Testis (tissue), 3 donors: ENCODE measurements around the gene P2RX5. TPM values are rescaled to one million over a fixed set of nuclear protein-coding genes. Genes with fewer than 3 reads are reported as not detected.
"Not testable (repeated sequence)": the region's sequence is repeated elsewhere in the genome, so short reads cannot be mapped to it uniquely, and the experiment has no call there.

Experiments used
- DNase-seq: peaks from one replicate; pipeline ENCODE4 v3.0.0-alpha.2; 2019
- H3K27ac ChIP-seq, 2 donors: fragments of 200-600 bp; sonication (generic); one replicate each; pipeline ENCODE4 v1.5.1; 2019
- H3K27me3 ChIP-seq: fragments of 200-600 bp; sonication (generic); one replicate; pipeline ENCODE4 v1.5.1; 2019
- H3K36me3 ChIP-seq: fragments of 200-600 bp; sonication (generic); one replicate; pipeline ENCODE4 v1.5.1; 2017; ENCODE audit warnings: low read depth; ENCODE audit errors: missing control alignments
- H3K4me1 ChIP-seq: fragments of 200-600 bp; sonication (generic); one replicate; pipeline ENCODE4 v1.5.1; 2019
- H3K4me3 ChIP-seq, 2 donors: fragments of 200-600 bp; sonication (generic); one replicate each; pipeline ENCODE4 v1.5.1; 2017 to 2019
- H3K9me3 ChIP-seq: fragments of 200-600 bp; sonication (generic); one replicate; pipeline ENCODE4 v1.5.1; 2017
- POLR2A ChIP-seq: fragments of 450-650 bp; IDR thresholded peaks from one replicate; pipeline ENCODE4 v1.6.1; 2017; ENCODE audit warnings: antibody characterized with exemption, mild to moderate bottlenecking, moderate library complexity
- WGBS, 2 donors: methylation state at CpG; one replicate each; pipeline ENCODE4 v1.1.5; 2018; 5-methylcytosine and 5-hydroxymethylcytosine counted together
- intact Hi-C: fragments of 100-400 bp; cut with DNase I; formaldehyde crosslinking; loops from one replicate; pipeline ENCODE4 v1.15.1; 2023; ENCODE audit warnings: low total_unique reads
- polyA plus RNA-seq: library from polyadenylated mRNA; stranded (reverse); fragments of 350-450 nt; fragmentation: Illumina TruSeq; extraction: RNeasy Lipid Tissue Mini Kit (QIAGEN cat#74804); gene quantifications from one replicate; pipeline ENCODE4 v1.2.3, GENCODE V29; 2014; ENCODE audit warnings: low read depth, low replicate concordance; ENCODE audit not compliant: insufficient read depth
- total RNA-seq, 2 donors: library from RNA; depleted of rRNA; stranded (reverse); fragments of >200 nt; gene quantifications; one replicate each; pipeline ENCODE4 v1.2.3, GENCODE V29; 2016
- TF ChIP-seq, protein P1 (sequence below), 3 experiments: fragments of 450-650 bp in 2 of 3; fragments of 200-600 bp in 1 of 3; sonication (generic) in 1 of 3; IDR thresholded peaks; one replicate each; pipeline ENCODE4 v1.5.1; 2016 to 2019; ENCODE audit warnings: antibody characterized with exemption in 3 of 3, mild to moderate bottlenecking in 2 of 3, moderate library complexity in 1 of 3

P2RX5 gene
- total and polyA plus RNA-seq, 3 donors from 2014 or later: 2.0 to 3.7 (median 3.0) TPM

DNA sequence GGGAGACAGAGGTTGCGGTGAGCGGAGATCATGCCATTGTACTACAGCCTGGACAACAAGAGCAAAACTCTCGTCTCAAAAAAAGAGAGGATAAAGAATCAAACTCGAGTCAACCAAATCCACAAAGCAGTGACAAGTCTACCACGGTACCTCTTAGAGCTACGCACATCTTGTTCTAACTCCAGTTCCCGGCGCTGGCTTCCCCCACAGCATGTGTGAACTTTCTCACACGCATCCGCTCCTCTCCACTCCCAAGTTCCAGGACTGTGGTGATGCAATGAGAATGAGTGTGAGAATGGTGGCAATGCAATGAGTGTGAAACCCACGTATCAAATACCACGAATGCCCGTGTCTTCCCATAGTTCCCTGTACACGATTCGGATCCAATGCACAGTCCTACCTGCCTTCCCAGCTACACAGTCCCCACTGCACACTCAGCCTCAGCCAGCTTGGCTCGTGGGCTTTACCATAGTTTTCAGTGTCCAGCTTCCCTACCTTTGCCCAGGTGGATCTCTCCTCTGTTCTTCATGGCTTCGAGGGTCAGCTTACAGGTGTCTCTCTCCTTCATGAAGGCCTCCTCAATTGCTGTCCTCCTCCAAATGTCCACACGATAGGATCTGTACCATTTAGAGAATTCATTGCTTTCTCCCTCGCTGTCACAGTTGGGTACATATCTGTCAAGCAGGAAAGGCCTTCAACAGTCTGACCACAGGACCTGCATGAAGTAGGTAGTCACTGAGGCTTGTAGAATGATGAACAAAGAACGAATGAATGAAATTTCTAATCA, 9.2 kb upstream of the P2RX5 start:
- no peak for DNase-seq
- intact Hi-C loops: no loop called here
- WGBS, 2 donors: 87 to 89% methylated on average over 18 to 20 of the region's 20 CpGs
- Histone ChIP-seq H3K4me3 (no peak overlapping the region), H3K4me1 (no peaks in the 10 kb centered on the region), H3K27me3 (no peaks in the 10 kb centered on the region), H3K36me3 (no peaks in the 10 kb centered on the region), H3K9me3 (no peaks in the 10 kb centered on the region), H3K27ac (no peak overlapping the region)
- TF ChIP-seq POLR2A: no peak
- TF ChIP-seq, protein P1, sequence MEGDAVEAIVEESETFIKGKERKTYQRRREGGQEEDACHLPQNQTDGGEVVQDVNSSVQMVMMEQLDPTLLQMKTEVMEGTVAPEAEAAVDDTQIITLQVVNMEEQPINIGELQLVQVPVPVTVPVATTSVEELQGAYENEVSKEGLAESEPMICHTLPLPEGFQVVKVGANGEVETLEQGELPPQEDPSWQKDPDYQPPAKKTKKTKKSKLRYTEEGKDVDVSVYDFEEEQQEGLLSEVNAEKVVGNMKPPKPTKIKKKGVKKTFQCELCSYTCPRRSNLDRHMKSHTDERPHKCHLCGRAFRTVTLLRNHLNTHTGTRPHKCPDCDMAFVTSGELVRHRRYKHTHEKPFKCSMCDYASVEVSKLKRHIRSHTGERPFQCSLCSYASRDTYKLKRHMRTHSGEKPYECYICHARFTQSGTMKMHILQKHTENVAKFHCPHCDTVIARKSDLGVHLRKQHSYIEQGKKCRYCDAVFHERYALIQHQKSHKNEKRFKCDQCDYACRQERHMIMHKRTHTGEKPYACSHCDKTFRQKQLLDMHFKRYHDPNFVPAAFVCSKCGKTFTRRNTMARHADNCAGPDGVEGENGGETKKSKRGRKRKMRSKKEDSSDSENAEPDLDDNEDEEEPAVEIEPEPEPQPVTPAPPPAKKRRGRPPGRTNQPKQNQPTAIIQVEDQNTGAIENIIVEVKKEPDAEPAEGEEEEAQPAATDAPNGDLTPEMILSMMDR (IDR thresholded peaks at IDR 0.05): no peak

DNA sequence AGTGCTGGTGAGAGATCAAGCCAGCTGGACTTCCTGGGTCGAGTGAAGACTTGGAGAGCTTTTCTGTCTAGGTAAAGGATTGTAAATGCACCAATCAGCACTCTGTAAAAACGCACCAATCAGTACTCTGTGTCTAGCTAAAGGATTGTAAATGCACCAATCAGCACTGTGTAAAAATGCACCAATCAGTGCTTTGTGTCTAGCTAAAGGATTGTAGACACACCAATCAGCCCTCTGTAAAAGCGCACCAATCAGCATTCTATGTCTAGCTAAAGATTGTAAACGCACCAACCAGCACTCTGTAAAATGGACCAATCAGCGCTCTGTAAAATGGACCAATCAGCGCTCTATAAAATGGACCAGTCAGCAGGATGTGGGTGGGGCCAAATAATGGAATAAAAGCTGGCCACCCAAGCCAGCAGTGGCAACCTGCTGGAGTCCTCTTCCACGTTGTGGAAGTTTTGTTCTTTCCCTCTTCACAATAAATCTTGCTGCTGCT, 6.1 kb upstream of the P2RX5 start:
- H3K36me3 ChIP-seq, H3K4me1 ChIP-seq, H3K27me3 ChIP-seq, intact Hi-C loops, H3K9me3 ChIP-seq, H3K27ac ChIP-seq, H3K4me3 ChIP-seq: not testable (repeated sequence)
- peak; percentile 36 for DNase-seq
- 75 to 92% methylated on average over 7 of the region's 7 CpGs for WGBS, 2 donors

DNA sequence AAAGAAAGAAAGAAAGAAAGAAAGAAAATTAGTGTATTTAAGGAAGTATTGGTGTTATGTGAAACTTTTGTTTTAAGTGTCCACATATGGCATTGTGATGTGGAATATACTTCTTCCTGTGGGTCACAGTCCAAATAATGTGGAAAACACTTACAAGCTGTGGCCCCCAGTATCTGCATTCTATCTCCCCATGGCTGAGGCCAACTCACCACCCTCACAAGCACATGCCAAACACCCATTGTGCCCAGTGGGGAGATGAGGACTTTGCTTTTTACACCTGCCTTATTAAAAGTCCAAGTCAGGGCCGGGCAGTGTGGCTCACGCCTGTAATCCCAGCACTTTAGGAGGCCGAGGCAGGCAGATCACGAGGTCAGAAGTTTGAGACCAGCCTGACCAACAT, 4.0 kb upstream of the P2RX5 start:
- no peak for DNase-seq
- Histone ChIP-seq H3K36me3 (no peaks in the 10 kb centered on the region), H3K9me3 (no peaks in the 10 kb centered on the region), H3K27me3 (no peaks in the 10 kb centered on the region), H3K4me3 (no peak overlapping the region), H3K27ac (no peak overlapping the region), H3K4me1 (peaks cover 8% of the 10 kb centered on the region)
- intact Hi-C loops: no loop called here
- TF ChIP-seq, protein P1 (IDR thresholded peaks at IDR 0.05): no peak
- no peak for TF ChIP-seq POLR2A
- 86 to 99% methylated on average over 4 of the region's 4 CpGs for WGBS, 2 donors

DNA sequence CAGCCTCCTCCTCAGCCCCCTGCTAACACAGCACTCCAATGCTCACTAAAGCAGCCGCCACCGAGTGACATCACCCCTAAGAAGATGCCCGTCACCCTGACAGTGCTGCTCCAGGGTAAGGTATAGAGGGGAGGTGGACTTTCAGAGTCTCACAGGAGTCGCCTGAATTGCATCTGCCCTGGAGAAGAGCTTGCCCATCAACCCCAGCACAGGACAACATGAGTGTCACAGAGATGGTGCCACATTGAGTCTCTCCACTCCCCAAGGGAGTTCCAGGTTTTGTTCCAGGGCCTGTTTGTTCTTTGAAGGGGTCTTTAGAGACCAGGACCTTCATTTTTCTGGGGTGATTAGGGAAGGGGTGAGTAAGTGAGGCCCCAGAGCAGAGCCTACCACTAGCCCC, 2.2 kb upstream of the P2RX5 start:
- intact Hi-C loops: no loop called here
- Histone ChIP-seq H3K27me3 (no peaks in the 10 kb centered on the region), H3K36me3 (no peaks in the 10 kb centered on the region), H3K9me3 (no peaks in the 10 kb centered on the region), H3K4me1 (peaks cover 12% of the 10 kb centered on the region), H3K4me3 (no peak overlapping the region), H3K27ac (no peak overlapping the region)
- TF ChIP-seq, protein P1 (IDR thresholded peaks at IDR 0.05): no peak
- TF ChIP-seq POLR2A: no peak
- 93 to 97% methylated on average over 4 of the region's 4 CpGs for WGBS, 2 donors
- DNase-seq: no peak

DNA sequence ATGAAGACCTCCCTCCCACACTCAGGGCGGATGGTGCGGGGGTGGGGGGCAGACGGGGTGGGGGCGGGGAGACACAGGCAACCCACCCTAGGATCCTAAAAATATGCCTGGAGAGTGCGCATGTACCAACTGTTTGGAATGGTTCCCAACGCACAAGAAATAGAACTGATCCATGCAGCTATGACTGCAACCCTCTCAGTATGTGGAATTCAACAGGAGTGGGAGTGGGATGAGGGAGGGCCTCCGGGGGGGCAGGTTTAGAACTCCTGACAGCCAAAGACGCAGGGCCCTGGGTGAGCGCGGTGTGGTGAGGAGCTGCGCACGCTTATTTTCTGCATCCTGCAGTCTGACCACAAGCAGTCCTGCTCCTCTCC, 1.1 kb upstream of the P2RX5 start:
- no peaks in the 10 kb centered on the region for H3K9me3 ChIP-seq
- no peak overlapping the region for H3K4me3 ChIP-seq
- intact Hi-C loops: no loop called here
- DNase-seq: no peak
- H3K27me3 ChIP-seq: no peaks in the 10 kb centered on the region
- TF ChIP-seq, protein P1 (IDR thresholded peaks at IDR 0.05): no peak
- TF ChIP-seq POLR2A: no peak
- H3K36me3 ChIP-seq: no peaks in the 10 kb centered on the region
- no peak overlapping the region for H3K27ac ChIP-seq
- H3K4me1 ChIP-seq: peaks cover 12% of the 10 kb centered on the region
- WGBS, 2 donors: 34 to 46% methylated on average over 8 to 12 of the region's 12 CpGs
